Transverse colon (tissue), 4 donors: Measurements from ENCODE around the gene POTEM.
"Not testable (repeated sequence)": the region's sequence is repeated elsewhere in the genome, so short reads cannot be mapped to it uniquely, and the experiment has no call there.

Experiments
- POLR2AphosphoS5 ChIP-seq, 3 donors: sonication (generic); formaldehyde crosslinking; IDR thresholded peaks; one replicate each; pipeline ENCODE4 v1.6.1; 2016; ENCODE audit warnings: antibody characterized with exemption in 3 of 3
- TF ChIP-seq, protein P1 (sequence below), 5 experiments: fragments of 200-600 bp in 3 of 5; fragments of 450-650 bp in 2 of 5; sonication (generic) in 3 of 5; IDR thresholded peaks; 1 replicate in 2 of 5; 2 replicates in 3 of 5; pipeline ENCODE4 v1.5.1; 2016 to 2017; ENCODE audit warnings: antibody characterized with exemption in 5 of 5, inconsistent platforms in 3 of 5, mild to moderate bottlenecking in 2 of 5, moderate library complexity in 1 of 5

DNA sequence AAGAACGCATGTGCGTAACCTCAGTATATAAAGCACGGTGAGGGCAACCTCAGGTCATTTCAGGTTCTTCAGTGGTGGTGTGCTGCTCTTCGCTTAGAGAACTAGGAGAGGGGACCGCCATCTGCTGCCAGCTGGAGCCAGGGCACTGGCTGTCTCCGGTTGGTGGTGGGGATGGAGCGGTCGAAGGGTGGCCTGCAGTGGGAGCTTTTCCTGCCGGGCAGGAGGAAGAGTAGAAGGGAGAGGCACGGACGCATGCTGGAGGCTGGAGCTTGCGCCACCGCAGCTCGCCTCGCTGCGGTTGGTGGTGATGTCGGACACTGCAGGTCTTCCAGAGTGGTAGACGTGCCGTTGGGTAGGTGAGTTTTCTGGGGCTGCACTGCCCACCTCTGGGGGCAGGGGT, 47.2 kb upstream of the POTEM start:
- TF ChIP-seq, protein P1, sequence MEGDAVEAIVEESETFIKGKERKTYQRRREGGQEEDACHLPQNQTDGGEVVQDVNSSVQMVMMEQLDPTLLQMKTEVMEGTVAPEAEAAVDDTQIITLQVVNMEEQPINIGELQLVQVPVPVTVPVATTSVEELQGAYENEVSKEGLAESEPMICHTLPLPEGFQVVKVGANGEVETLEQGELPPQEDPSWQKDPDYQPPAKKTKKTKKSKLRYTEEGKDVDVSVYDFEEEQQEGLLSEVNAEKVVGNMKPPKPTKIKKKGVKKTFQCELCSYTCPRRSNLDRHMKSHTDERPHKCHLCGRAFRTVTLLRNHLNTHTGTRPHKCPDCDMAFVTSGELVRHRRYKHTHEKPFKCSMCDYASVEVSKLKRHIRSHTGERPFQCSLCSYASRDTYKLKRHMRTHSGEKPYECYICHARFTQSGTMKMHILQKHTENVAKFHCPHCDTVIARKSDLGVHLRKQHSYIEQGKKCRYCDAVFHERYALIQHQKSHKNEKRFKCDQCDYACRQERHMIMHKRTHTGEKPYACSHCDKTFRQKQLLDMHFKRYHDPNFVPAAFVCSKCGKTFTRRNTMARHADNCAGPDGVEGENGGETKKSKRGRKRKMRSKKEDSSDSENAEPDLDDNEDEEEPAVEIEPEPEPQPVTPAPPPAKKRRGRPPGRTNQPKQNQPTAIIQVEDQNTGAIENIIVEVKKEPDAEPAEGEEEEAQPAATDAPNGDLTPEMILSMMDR (IDR thresholded peaks at IDR 0.05), result not testable (repeated sequence)
- TF ChIP-seq POLR2AphosphoS5 (IDR thresholded peaks at IDR 0.05), result not testable (repeated sequence)
